Keratinocyte (primary cell): ENCODE measurements around the gene MYH4. TPM values are rescaled to one million over a fixed set of nuclear protein-coding genes. Genes with fewer than 3 reads are reported as not detected.

Source experiments
- DNase-seq: peaks from one replicate; pipeline ENCODE4 v3.0.0-alpha.2; 2011; ENCODE audit warnings: low read depth, missing footprints, low spot score
- FAIRE-seq: peaks from 2 replicates; lab custom pipeline; 2011; peaks lifted over from hg19 to GRCh38; lab: Jason Lieb, UNC
- H2AFZ ChIP-seq: 2 replicates; pipeline ENCODE4 v1.6.0; 2012; ENCODE audit warnings: low read length, control low read depth, inconsistent platforms; ENCODE audit not compliant: control insufficient read depth
- H3K27ac ChIP-seq: 2 replicates; pipeline ENCODE4 v1.5.1; 2011; ENCODE audit warnings: low read length; ENCODE audit not compliant: control insufficient read depth, insufficient read depth
- H3K27me3 ChIP-seq: 3 replicates; pipeline ENCODE4 v1.6.0; 2011; ENCODE audit warnings: low read length; ENCODE audit not compliant: control insufficient read depth, insufficient read depth; ENCODE audit errors: extremely low read depth
- H3K36me3 ChIP-seq, 2 experiments: 2 replicates in 1 of 2; 3 replicates in 1 of 2; pipeline ENCODE4 v1.5.1; 2011; ENCODE audit warnings: low read length in 2 of 2, mild to moderate bottlenecking in 1 of 2; ENCODE audit not compliant: control insufficient read depth in 2 of 2, insufficient read depth in 2 of 2; ENCODE audit errors: extremely low read depth in 1 of 2
- H3K4me1 ChIP-seq: 3 replicates; pipeline ENCODE4 v1.5.1; 2011; ENCODE audit warnings: low read length; ENCODE audit not compliant: control insufficient read depth, insufficient read depth; ENCODE audit errors: extremely low read depth
- H3K4me2 ChIP-seq: 3 replicates; pipeline ENCODE4 v1.6.0; 2011; ENCODE audit warnings: low read depth, low read length; ENCODE audit not compliant: control insufficient read depth, insufficient read depth; ENCODE audit errors: extremely low read depth
- H3K4me3 ChIP-seq, 3 experiments: fragments of 200-600 bp in 1 of 3; sonication (generic) in 1 of 3; 2 replicates in 2 of 3; 3 replicates in 1 of 3; pipeline ENCODE4 v1.5.1; 2011 to 2016; ENCODE audit warnings: low read length in 3 of 3, mild to moderate bottlenecking in 3 of 3, control low read depth in 2 of 3, inconsistent platforms in 1 of 3, low read depth in 1 of 3, mixed read lengths in 1 of 3, mixed run types in 1 of 3, moderate library complexity in 1 of 3; ENCODE audit not compliant: control insufficient read depth in 2 of 3, insufficient read depth in 2 of 3; ENCODE audit errors: extremely low read depth in 1 of 3
- H3K79me2 ChIP-seq: 2 replicates; pipeline ENCODE4 v1.6.0; 2012; ENCODE audit warnings: low read length; ENCODE audit not compliant: control insufficient read depth, insufficient read depth
- H3K9ac ChIP-seq: 3 replicates; pipeline ENCODE4 v1.6.0; 2011; ENCODE audit warnings: low read length; ENCODE audit not compliant: control insufficient read depth, insufficient read depth; ENCODE audit errors: extremely low read depth
- H3K9me1 ChIP-seq: 3 replicates; pipeline ENCODE4 v1.6.0; 2011; ENCODE audit warnings: low read length; ENCODE audit not compliant: control insufficient read depth, insufficient read depth; ENCODE audit errors: extremely low read depth
- H3K9me3 ChIP-seq: 2 replicates; pipeline ENCODE4 v1.5.1; 2012; ENCODE audit warnings: low read depth, low read length; ENCODE audit not compliant: control insufficient read depth
- H4K20me1 ChIP-seq: 3 replicates; pipeline ENCODE4 v1.6.0; 2011; ENCODE audit warnings: low read length; ENCODE audit not compliant: control insufficient read depth, insufficient read depth; ENCODE audit errors: extremely low read depth
- EZH2 ChIP-seq: IDR thresholded peaks from one replicate; pipeline ENCODE4 v1.6.1; 2012; ENCODE audit warnings: inconsistent platforms, mild to moderate bottlenecking, low read length, moderate library complexity
- dilution Hi-C: fragments of 300-500 bp; cut with MboI; formaldehyde crosslinking; loops from one replicate; pipeline ENCODE4 v1.7.0; 2020; ENCODE audit warnings: low sequenced_read_pairs; ENCODE audit not compliant: extremely low pct_ligation_motif_present
- polyA plus RNA-seq, 5 experiments: library from polyadenylated mRNA; depleted of rRNA in 3 of 5; stranded (reverse) in 3 of 5; stranded (forward) in 1 of 5; unstranded in 1 of 5; fragments of >200 nt; gene quantifications; 1 replicate in 1 of 5; 2 replicates in 3 of 5; 3 replicates in 1 of 5; pipeline versions ENCODE4 v1.2.1 to v1.2.3, GENCODE V29; 2011 to 2012; ENCODE audit warnings: missing spikeins in 2 of 5, low read depth in 1 of 5, low replicate concordance in 1 of 5
- TF ChIP-seq, protein P1 (sequence below), 3 experiments: IDR thresholded peaks in 1 of 3; conservative IDR thresholded peaks in 1 of 3; optimal IDR thresholded peaks in 1 of 3; 2 replicates in 2 of 3; 3 replicates in 1 of 3; pipeline versions ENCODE3 to v1.5.1; 2011; ENCODE audit warnings: low read length in 3 of 3, mild to moderate bottlenecking in 3 of 3, moderate library complexity in 2 of 3, control low read depth in 1 of 3, inconsistent platforms in 1 of 3; ENCODE audit not compliant: insufficient read depth in 2 of 3; ENCODE audit errors: extremely low read depth in 1 of 3

MYH4 gene
- polyA plus RNA-seq, 1 donor (not counting 4 experiments of a cell fraction or from before 2014, with no cell fraction given): not detected

- dilution Hi-C loops: no loop called here
- H3K27me3 ChIP-seq: no peaks in the 10 kb centered on the region
- no peak overlapping the region for H3K27ac ChIP-seq
- no peaks in the 10 kb centered on the region for H3K79me2 ChIP-seq
- no peaks in the 10 kb centered on the region for H3K9me1 ChIP-seq
- H3K9me3 ChIP-seq: no peaks in the 10 kb centered on the region
- no peak overlapping the region for H2AFZ ChIP-seq
- DNase-seq (no peak), FAIRE-seq (no peak)
- H3K36me3 ChIP-seq: no peaks in the 10 kb centered on the region
- H3K4me1 ChIP-seq: no peaks in the 10 kb centered on the region
- H3K4me2 ChIP-seq: no peak overlapping the region
- H4K20me1 ChIP-seq: no peaks in the 10 kb centered on the region
- no peak overlapping the region for H3K4me3 ChIP-seq
- TF ChIP-seq, protein P1, sequence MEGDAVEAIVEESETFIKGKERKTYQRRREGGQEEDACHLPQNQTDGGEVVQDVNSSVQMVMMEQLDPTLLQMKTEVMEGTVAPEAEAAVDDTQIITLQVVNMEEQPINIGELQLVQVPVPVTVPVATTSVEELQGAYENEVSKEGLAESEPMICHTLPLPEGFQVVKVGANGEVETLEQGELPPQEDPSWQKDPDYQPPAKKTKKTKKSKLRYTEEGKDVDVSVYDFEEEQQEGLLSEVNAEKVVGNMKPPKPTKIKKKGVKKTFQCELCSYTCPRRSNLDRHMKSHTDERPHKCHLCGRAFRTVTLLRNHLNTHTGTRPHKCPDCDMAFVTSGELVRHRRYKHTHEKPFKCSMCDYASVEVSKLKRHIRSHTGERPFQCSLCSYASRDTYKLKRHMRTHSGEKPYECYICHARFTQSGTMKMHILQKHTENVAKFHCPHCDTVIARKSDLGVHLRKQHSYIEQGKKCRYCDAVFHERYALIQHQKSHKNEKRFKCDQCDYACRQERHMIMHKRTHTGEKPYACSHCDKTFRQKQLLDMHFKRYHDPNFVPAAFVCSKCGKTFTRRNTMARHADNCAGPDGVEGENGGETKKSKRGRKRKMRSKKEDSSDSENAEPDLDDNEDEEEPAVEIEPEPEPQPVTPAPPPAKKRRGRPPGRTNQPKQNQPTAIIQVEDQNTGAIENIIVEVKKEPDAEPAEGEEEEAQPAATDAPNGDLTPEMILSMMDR (optimal IDR thresholded peaks at IDR 0.05 in 1 of 3, IDR thresholded peaks at IDR 0.05 in 1 of 3, conservative IDR thresholded peaks at IDR 0.05 in 1 of 3; ENCODE audit: extremely low read depth in 1 of 3, insufficient read depth in 2 of 3, low read length in 3 of 3): no peak
- TF ChIP-seq EZH2: no peak
- no peak overlapping the region for H3K9ac ChIP-seq
These were observed 34.3 kb downstream of the MYH4 start for GRCh38 chr17:10435096-10435495.

DNA sequence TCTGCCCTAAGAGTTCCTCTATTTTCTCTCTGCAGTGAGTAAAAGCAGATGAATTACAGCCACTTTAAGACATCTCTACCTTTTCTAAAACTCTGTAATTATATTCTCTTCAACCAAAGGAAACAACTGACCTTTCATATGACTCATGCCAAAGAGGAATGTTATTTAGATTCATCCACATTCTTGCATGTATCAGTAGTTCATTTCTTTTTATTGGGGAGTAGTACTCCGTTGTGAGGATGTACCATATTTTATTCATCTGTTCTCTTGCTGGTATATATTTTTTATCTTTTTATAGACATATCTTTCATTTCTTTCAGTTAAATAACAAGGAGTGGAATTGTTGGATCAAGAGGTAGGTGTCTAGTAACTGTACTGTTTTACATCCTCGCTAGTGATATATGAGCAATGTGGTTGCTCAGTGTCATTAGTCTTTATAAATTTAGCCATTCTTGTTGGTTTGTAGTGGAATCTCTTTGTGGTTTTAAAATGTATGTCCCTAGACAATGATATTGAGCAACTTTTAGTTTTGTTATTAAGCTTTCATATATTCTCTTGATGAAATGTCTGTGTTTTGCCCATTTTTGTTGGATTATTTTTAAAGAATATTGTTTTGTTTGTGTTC is 39.8 kb downstream of the MYH4 start:
- no peak overlapping the region for H3K4me2 ChIP-seq
- no peak for DNase-seq
- H3K27me3 ChIP-seq: no peaks in the 10 kb centered on the region
- no peak overlapping the region for H3K9ac ChIP-seq
- H3K9me3 ChIP-seq: no peaks in the 10 kb centered on the region
- TF ChIP-seq, protein P1 (optimal IDR thresholded peaks at IDR 0.05 in 1 of 3, IDR thresholded peaks at IDR 0.05 in 1 of 3, conservative IDR thresholded peaks at IDR 0.05 in 1 of 3; ENCODE audit: extremely low read depth in 1 of 3, insufficient read depth in 2 of 3, low read length in 3 of 3): no peak
- no peak for TF ChIP-seq EZH2
- H3K79me2 ChIP-seq: no peaks in the 10 kb centered on the region
- H3K4me1 ChIP-seq: no peaks in the 10 kb centered on the region
- no peak overlapping the region for H3K27ac ChIP-seq
- H4K20me1 ChIP-seq: no peaks in the 10 kb centered on the region
- H3K9me1 ChIP-seq: no peaks in the 10 kb centered on the region
- no peak overlapping the region for H3K4me3 ChIP-seq
- H2AFZ ChIP-seq: no peak overlapping the region
- H3K36me3 ChIP-seq: no peaks in the 10 kb centered on the region
- dilution Hi-C loops: no loop called here
- FAIRE-seq: no peak
